ENCODE measurements around the gene GREB1L. TPM values are rescaled to one million over a fixed set of nuclear protein-coding genes. Genes with fewer than 3 reads are reported as not detected.

The GREB1L gene
- total and polyA plus RNA-seq, 2 donors (not counting 3 experiments of a cell fraction or from before 2014, with no cell fraction given): 0.22 to 0.41 TPM

DNA sequence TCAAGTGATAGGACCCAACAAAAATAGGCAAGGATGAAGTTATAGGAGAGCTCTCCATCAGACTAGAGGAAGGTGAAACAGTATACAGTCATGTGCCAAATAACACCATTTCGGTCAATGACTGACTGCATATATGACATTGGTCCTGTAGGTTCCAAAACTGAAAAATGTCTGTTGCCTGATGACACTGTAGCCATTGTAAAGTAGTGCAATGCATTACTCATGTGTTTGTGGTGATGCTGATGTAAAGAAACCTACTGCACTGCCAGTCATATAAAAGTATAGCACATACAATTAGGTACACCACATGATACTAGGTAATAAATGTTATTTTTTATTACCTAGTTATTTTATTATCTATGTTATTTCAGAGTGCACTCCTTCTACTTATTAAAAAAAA, 147.9 kb downstream of the GREB1L start:
- Histone ChIP-seq H3K9me3 (replicated peaks; ENCODE audit: control insufficient read depth, insufficient read depth, low read length) (no peaks in the 10 kb centered on the region), H3K4me3 (replicated peaks in 1 of 3; ENCODE audit: insufficient read depth in 1 of 3, low read depth in 1 of 3, low read length in 3 of 3) (no peak overlapping the region), H4K20me1 (replicated peaks; ENCODE audit: control insufficient read depth, extremely low read depth, insufficient read depth, low read length) (no peaks in the 10 kb centered on the region), H3K79me2 (ENCODE audit: control insufficient read depth, insufficient read depth, low read length) (no peaks in the 10 kb centered on the region), H3K27ac (ENCODE audit: insufficient read depth, low read depth, low read length) (no peak overlapping the region), H3K36me3 (ENCODE audit: control insufficient read depth in 2 of 2, extremely low read depth in 1 of 2, insufficient read depth in 2 of 2, low read length in 2 of 2) (no peaks in the 10 kb centered on the region), H3K9ac (replicated peaks; ENCODE audit: extremely low read depth, insufficient read depth, low read length) (no peak overlapping the region), H3K27me3 (ENCODE audit: control insufficient read depth in 2 of 2, insufficient read depth in 2 of 2, low read length in 2 of 2) (no peaks in the 10 kb centered on the region), H3K9me1 (replicated peaks; ENCODE audit: control insufficient read depth, extremely low read depth, insufficient read depth, low read length) (no peaks in the 10 kb centered on the region), H3K4me2 (ENCODE audit: insufficient read depth, low read length) (no peak overlapping the region), H3K4me1 (ENCODE audit: control insufficient read depth, extremely low read depth, insufficient read depth, low read length) (no peaks in the 10 kb centered on the region), H2AFZ (ENCODE audit: low read depth, low read length) (no peak overlapping the region)
- DNase-seq (ENCODE audit: low read depth, low spot score): no peak
- BruUV-seq (replicated peaks): no TSS peak
- FAIRE-seq: no peak
- ChIA-PET POLR2A (no interaction called here), CTCF (no interaction called here)
- intact Hi-C loops (cut with micrococcal nuclease): loop anchor here (10.0 kb wide), 1 partner anchor 435 kb away; no protein-coding TSS in a partner anchor
- TF ChIP-seq EZH2 (IDR thresholded peaks at IDR 0.05; ENCODE audit: borderline replicate concordance, low read depth, low read length, severe bottlenecking): no peak
- TF ChIP-seq FOS (IDR thresholded peaks at IDR 0.05; ENCODE audit: borderline replicate concordance, insufficient read depth, low read length): no peak
- no peak for TF ChIP-seq GATA2 (IDR thresholded peaks at IDR 0.05; ENCODE audit: insufficient read depth, insufficient read length, low read depth, low read length)
- TF ChIP-seq MYC (IDR thresholded peaks at IDR 0.05; ENCODE audit: low read depth, low read length): no peak
- no peak for TF ChIP-seq POLR2A (IDR thresholded peaks at IDR 0.05; ENCODE audit: low read depth, low read length)
- TF ChIP-seq, protein P1, sequence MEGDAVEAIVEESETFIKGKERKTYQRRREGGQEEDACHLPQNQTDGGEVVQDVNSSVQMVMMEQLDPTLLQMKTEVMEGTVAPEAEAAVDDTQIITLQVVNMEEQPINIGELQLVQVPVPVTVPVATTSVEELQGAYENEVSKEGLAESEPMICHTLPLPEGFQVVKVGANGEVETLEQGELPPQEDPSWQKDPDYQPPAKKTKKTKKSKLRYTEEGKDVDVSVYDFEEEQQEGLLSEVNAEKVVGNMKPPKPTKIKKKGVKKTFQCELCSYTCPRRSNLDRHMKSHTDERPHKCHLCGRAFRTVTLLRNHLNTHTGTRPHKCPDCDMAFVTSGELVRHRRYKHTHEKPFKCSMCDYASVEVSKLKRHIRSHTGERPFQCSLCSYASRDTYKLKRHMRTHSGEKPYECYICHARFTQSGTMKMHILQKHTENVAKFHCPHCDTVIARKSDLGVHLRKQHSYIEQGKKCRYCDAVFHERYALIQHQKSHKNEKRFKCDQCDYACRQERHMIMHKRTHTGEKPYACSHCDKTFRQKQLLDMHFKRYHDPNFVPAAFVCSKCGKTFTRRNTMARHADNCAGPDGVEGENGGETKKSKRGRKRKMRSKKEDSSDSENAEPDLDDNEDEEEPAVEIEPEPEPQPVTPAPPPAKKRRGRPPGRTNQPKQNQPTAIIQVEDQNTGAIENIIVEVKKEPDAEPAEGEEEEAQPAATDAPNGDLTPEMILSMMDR (IDR thresholded peaks at IDR 0.05; ENCODE audit: extremely low read depth in 1 of 2, insufficient read depth in 1 of 2, low read depth in 1 of 2, low read length in 2 of 2): no peak
- TF ChIP-seq, protein P2, sequence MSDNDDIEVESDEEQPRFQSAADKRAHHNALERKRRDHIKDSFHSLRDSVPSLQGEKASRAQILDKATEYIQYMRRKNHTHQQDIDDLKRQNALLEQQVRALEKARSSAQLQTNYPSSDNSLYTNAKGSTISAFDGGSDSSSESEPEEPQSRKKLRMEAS (IDR thresholded peaks at IDR 0.05; ENCODE audit: insufficient read depth, insufficient read length): no peak
- no peak for TF ChIP-seq POLR2AphosphoS5 (IDR thresholded peaks at IDR 0.05; ENCODE audit: insufficient read depth, low read depth, low read length)
- TF ChIP-seq JUN (IDR thresholded peaks at IDR 0.05; ENCODE audit: borderline replicate concordance, insufficient read depth, insufficient read length, low read depth): no peak
- dilution Hi-C loops (cut with MboI; ENCODE audit: extremely low pct_ligation_motif_present, low sequenced_read_pairs): no loop called here
